Left kidney (tissue), 2 donors: ENCODE results near the gene PASK. TPM values are rescaled to one million over a fixed set of nuclear protein-coding genes. Genes with fewer than 3 reads are reported as not detected.

Experiments
- DNase-seq: peaks from one replicate; pipeline ENCODE4 v3.0.0-alpha.2; 2013
- polyA plus RNA-seq: library from polyadenylated mRNA; unstranded; fragments of 120-200 nt; gene quantifications from one replicate; pipeline ENCODE4 v1.2.1, GENCODE V29; 2013; ENCODE audit not compliant: insufficient read length

Gene PASK
- polyA plus RNA-seq, 1 donor: 28.8 TPM

DNA sequence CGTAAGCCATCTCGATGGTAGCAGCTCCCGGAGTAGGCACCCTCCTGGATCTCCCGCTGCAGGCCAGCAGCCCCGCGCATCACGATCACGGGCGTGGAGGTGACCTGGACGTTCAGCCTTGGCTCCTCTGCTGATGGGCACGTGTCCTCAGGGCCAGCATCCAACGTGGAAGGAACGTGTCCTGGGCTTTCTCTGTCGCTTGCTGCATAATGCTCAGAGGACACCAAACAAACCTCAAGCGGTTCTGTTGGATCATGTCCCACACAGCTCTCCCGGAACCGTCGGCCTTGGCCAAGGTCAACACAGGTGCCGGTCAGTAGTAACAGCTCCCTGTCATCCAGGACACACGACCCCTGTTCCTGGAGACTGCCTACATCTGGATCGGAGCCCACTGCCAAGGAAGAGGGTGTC, 23.1 kb downstream of the PASK start:
- no peak for DNase-seq

DNA sequence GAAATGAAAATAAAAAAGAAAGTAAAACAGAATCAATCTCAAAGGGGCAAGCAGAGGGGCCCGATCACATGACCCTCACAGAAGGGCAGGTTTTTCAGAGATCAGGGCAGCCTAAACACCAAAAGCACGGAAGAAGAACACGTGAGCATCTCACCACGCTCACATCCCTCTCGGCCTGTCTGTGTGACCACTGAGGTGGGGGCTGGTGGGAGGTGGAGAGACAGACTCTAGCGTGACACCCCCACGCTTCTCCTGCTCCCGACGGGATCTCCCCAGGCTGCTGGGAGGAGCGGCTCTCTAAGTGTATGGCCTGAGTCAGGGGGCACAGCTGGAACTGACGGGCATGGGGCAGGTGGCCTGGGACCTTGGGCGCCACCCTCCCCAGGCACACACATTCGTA, 23.6 kb downstream of the PASK start:
- no peak for DNase-seq

DNA sequence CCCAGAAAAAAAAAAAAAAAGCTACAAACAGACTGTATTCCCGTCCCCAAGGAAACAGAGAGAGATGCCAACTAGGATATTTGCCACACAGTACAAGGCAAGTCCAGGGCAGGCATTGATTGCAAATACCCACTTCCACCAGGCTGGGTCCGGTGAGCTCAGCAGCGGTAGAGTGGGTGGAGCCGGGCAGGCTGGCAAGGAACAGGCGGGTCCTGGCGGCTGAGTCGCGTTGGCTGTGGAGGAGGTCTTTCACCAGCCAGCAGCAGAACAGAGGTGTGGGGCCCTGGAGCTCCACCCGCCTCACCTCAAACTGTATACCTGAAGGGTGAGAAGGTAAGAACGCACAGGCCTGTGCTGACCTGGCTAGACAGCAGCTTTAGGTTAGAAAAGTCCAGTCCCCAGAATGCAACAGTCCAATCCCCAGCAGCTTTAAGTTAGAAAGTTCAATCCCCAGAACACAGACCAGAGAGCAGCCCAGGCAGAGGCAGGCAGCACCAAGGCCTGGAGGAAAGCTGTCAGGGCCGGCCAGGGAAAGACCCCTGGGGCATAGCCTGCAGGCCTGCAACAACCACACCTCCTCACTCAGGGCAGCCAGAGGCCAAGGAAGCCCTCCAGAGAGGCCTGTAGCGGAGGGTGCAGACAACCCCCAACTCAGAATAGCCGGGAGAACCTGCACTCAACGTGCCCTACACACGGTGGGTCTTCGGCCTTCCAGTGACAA, 25.3 kb downstream of the PASK start:
- no peak for DNase-seq

DNA sequence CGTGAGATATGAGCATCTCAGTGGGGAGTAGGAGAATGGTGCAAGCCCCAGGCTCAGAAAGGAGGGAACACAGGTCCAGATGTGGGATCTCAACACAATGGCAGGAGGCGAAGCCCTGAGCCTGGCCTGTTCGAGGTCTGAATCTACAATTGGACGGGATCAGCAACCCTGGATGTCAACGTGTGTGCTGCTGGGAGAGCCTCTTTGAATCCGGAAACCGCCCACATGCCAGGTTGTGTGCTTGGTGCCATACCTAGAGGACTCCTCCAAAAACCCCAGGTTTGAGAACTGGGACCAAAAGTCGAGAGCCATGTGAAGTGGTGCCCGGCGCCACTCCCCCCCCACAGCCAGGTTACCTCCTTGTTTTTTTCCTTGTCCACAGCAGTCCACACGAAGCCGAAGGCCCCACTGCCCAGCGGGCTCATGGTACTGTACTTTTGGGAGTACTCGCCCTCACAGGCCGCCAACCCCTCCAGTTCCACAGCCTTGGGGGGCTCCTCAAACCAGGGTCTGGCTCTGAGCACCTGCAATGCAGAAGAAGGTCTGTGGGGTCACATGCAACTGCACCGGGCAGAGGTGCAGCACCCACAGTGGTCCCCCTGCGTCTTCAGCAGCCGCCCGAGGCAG, 26.8 kb downstream of the PASK start:
- DNase-seq: no peak

DNA sequence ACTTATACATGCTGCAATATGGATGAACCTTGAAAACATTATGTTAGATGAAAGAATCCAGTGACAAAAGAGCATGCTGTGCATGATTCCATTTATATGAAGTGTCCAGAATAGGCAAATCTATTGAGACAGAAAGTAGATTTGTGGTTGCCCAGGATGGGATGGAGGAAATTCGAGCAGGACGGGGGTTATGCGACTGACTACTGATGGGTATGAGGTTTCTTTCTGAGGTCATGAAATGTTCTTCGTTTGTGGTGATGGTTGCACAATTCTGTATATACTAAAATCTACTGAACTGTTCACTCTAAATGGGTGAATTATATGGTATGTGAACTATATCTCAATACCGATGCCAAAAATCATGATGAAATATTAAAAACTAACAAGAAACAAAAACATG, 28.3 kb downstream of the PASK start:
- DNase-seq: no peak

DNA sequence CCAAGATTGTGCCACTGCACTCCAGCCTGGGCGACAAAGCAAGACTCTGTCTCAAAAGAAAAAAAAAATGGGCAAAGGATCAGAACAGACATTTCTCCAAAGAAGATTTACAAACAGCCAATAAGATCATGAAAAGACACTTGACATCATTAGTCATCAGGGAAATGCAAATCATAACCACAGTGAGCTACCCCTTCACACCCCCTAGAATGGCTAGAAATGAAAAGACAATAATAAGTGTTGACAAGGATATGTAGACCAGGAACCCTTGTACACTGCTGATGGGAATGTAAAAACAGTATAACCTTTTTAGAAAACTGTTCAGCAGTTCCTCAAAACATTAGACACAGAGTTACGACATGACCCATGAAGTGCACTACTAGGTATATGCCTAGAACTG, 28.8 kb downstream of the PASK start:
- DNase-seq: no peak

DNA sequence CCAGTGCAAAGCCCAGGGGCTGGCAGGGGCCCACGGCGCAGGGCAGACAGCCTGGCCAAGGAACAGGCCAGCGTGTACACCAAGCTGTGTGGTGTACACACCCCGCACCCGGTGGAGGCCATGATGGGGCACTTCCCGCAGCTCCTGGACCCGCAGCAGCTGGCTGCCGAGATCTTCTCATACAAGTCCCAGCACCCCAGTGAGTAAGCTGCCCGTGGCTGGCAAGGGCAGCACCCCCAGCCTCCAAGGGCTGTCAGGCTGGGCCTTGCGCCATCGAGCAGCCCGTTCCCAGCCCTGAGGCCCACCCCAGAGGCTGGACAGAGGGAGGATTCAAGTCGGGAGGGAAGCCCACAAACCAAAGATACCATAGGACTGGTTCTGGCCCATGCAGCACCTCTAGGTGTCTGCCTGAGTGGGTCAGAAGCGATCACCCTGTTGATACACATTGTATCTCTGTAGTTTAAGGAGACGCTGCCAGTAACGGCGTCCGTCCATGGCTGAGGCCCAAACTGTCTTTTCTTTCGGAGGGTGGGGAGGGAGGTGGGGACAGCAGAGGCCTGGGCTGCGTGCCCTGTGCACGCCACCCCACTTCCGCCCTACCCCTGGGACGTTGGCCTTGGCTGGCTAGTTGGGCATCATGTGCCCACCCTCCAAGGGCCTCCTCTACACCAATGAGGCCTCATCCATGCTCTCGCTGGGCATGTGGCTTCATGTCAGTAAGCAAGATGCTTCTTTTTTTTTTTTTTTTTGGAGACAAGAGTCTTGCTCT, 30.4 kb downstream of the PASK start:
- DNase-seq: no peak

DNA sequence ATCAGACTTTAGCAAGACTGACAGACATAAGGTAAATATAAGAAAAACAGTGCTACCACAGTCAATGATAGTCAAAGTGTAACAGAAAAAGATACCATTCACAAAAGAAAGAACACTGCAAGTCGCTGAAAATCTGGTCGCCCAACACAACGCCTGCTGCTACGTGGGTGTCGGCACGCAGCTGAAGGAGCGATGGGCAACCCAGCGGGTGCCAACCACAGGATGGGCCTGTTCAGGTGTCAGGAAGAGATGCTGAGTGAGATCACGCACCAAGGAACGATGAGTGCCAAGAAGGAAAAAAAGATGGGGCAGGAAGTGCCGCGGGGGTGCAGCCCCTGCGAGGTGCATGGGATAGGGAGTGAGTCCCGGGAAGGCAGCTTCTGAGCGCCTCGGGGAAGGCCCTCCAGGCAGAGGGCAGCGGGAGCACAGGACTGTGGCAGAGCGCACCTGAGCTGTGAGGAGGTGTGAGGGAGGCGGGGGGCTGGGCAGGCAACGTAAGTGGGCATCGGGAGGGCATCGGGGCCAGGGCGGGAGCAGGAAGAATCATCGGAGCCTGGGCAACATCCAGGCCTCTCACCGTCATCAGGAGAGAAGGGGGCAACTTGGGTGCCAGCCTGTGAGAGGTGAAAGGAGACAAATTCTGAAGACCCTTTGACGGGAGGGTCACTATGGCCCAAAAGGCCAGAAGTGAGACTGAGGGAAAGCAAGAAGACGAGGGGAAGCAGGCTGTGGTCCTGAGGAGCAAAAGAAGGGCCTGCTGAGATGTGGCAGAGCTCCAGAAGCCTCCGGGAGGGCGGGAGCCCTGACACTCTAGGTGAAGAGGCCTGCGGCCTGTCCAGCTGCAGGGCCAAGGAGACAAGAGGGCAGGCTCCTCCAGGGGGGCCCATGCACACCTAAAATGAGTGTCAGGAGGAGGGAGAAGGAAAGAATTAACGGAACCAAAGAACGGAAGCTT, 32.4 kb downstream of the PASK start:
- DNase-seq: no peak

DNA sequence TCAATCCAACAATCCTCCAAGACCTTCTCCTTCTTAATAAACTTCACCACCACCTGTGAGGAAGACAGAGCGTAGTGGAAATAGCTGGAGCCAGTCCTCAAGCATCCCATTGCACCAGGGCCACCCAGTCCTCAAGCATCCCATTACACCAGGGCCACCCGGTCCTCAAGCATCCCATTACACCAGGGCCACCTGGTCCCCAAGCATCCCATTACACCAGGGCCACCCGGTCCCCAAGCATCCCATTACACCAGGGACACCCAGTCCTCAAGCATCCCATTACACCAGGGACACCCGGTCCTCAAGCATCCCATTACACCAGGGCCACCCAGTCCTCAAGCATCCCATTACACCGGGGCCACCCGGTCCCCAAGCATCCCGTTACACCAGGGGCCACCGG, 33.9 kb downstream of the PASK start:
- no peak for DNase-seq

DNA sequence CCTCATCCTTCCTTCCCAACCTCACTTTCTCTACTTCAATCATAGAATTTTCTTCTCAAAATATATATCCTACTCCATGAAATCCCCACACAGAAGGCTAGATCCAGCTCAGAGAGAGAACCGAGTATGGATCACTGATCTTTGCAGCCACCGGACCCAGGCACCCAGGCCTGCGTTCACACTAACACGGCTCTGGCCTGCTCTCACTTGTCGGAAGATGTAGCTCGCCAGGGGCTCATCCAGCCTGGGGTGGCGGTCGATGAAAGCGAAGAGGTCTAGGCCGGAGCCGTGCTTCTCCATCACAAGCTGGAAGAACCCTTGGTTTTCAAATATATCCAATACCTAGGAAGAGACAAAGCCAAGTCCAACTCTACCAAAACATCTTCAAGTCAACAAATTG, 34.4 kb downstream of the PASK start:
- no peak for DNase-seq

DNA sequence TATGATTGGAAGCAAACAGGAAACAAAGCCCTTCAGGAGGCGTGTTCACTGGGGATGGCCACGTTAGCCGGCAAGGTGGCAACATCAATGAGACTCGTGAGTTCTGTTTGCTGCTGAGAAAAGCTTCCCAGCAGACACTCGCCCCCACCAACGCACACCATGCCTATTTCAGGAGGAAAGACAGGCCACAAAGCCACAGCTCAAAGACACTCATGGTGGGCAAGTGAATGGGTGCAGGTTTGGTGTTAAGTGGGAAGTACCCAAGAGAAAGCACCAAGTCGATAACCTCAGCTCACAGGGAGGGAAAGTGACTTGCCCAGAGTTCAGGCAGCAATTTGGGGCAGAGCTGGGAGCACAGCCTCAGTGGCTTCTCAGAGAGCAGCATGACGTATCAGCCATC, 36.7 kb downstream of the PASK start:
- no peak for DNase-seq

DNA sequence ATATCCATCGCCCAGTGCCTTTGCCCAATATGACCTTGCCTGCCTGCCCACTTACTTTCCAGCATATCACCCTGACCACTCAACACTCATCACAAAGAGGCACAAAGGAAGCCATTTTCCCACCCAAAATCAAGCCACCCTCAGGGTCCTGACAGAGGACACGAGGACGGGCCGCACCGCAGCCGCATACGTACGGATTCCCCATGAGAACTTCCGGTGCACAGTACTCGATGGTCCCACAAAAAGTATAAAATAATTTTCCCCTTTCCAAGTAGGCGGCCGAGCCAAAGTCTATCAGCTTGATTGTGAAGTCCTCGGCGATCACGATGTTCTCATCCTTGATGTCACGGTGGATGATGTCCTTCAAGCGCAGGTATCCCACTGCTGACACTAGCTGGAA, 37.2 kb downstream of the PASK start:
- no peak for DNase-seq

DNA sequence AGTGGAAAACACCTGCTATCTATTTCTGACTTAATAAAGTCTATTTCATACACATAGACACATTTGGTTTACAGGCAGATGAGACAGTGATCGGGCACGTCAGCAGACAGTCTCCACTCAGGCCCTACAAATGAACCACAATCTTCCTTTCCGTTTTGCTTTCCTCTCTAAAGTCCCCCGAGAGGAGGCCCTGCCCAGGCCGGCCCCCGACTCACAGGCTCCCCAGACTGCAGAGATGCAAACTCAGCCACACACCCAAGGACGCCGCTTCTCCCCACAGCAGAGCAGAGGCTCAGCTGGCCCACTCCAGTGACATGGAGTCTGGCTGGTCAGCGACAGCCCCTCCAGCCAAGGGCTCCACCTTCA, 37.8 kb downstream of the PASK start:
- DNase-seq: no peak

DNA sequence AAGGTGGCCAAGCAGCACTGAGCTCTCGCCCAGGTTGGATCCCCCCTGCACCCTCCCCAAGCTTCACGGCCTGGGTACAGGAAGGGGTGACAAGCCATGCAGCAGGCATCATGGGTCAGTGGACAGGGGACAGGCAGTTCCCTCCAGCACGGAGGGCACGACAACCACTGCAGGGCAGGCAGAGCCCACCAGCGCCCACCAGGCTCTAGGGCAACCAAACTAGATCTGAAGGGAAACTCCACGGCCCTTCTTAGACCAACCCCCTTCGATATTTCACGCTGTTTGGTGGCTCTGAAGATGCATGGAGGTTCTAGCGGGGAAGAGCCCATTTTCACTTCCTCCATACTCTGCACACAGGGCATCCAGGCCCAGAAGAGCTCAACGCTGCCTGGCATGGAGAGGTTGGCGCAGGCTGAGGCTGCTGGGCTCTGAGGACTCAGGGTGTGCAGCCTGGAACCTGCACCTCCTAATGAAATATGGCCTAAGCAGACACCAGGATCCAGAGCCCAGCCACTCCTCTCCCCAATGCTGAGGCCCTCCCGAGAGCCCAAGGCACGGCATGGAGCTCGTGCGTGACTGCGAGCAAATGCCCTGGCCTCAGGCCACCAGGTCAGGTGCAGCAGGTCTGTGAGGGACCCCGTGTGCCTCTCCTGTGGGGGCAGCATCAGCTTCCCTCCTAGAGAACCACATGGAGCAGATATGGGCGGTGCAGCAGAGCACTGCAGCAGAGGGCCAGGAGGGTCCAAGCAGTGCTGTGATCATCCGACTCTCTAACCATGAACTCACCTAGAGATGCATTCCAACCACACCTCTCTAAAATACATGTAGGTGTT, 38.4 kb downstream of the PASK start:
- DNase-seq: no peak

DNA sequence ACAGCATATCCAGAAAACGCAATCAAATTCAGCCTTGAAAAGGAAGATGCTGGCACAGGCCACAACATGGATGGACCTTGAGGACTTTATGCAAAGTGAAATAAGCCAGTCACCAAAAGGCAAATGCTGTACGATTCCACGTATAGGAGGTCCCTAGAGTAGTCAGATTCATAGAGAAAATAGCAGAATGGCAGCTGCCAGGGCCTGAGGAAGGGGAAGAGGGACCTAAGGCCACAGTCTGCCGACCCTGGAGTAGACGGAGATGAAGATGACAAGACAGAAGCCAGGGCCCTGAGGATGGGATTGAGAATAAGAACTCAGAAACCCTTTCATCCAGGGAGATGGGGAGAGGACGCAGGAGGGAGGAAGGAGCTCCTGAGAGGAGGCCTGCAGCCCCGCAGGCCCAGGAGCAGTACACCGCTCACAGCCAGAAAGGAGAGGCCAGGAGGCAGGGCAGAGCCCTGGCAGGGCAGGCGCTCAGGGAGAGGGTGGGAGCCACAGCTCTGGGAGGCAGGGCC, 39.1 kb downstream of the PASK start:
- no peak for DNase-seq

DNA sequence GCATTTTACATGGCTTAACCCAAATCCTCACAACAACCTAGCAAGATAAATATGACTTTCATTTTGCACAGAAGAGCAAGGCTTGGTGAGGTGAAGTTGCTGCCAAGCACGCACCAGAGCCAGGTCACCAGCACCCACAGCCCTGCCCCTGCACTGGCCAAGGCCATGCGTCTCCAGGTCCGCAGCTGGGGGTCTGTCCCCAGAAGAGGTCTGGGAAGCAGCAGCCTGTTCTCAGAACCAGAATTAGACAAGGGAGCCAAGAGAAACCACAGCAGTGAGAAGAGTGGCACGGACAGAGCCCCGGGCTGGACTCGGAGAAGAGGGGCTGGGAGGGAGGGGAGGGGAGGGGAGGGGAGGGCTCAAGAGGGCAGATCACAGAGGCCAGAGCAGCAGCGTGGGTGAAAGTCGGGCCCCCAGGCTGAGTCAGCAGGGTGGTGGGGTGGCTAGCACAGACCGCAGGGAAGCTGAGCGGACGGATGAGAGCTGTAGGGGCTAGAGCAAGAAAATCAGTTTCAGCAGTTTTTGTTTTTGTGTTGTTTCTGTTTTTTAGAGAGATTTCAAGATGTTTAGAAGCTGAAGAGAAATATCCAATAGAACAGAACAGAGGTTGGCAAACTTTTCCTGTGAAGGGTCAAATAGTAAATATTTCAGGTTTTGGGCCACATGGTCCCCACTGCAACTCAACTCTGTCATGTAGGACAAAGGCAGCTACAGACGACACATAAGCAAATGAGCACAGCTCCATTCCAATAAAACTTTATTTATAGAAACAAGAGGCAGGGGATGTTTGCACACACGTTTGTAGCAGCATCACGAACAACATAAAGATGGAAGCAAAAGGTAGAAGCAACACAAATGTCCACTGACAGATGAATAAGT, 39.8 kb downstream of the PASK start:
- DNase-seq: no peak

DNA sequence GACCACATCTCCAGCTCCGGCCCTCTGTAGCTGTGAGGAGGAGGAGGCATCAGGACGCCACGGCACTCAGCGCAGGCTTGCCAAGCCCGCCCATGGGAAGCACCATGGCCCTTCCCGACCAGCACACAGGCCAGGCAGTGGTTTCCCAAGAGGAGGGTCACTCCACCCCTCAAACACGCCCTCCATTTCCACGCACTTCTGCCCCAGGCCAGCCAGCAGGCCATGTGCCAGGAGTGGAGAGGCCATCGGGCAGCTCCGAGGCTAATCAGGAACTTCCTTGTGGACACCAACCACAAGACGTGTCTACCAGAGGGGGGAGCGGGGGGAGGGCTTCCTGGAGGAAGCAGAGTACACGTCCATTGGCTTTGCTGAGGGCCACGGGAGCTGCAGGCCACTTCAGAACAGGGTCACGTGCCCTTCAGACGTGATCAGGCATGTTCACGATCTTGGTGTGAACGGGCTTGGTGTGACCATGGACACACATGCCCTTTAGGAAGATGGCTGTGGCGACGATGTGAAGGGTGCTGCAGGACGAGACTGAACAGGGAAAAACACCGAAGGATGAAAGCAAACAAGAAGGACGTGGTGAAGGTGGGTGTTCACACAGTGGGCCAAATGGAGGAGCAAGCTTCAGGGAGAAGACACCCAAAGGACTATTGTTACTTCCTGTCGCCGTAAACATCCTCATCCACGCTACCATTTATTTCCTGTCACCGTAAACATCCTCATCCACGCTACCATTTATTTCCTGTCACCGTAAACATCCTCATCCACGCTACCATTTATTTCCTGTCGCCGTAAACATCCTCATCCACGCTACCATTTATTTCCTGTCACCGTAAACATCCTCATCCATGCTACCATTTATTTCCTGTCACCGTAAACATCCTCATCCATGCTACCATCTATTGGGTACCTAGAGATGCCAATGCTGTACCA, 40.7 kb downstream of the PASK start:
- no peak for DNase-seq

DNA sequence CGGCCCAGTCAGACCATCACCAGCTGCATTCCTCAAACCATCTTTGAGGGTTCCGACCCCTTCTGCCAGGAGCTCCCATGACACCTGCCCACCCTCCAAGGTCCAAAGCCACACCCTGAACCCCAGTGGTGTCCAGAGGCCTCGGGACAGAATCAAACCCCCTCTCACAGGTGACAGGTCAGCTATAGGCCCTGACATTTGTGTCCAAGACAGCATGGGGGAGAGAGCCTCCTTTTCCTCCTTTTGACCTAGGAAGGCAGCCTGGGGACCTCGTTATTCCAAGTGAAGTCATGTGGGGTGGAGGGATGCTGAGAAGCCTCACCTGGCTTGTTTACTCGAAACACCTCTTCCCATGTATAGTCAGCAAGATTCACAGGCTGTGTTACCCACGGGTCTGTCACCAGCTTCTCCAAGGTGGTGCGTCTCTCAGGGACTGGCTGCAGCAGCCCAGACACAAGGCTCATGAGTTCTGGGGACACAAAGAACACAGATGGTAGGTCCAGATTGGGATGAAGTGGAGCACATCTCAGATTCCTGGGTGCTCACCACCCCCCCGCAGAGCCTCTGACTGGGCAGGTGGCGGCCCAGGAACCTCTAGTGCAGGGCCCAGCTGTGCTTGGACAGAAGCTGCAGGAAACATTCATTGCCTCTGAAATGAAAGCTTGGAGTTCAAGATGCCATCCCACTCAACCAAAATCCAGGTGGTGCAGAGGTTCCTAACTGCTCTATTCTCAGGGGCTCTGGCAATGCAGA, 42.1 kb downstream of the PASK start:
- no peak for DNase-seq
